T47D (cell line): ENCODE data around the gene FMN2.
A peak's percentile ranks its signal among the peaks of the same experiment; 100 is the strongest.

ENCODE experiments used
- DNase-seq, 2 experiments: peaks; one replicate each; pipeline versions ENCODE4 v3.0.0 to v3.0.0-alpha.2; 2011 to 2012; ENCODE audit warnings: low read depth in 1 of 2, low spot score in 1 of 2
- JUND ChIP-seq: IDR thresholded peaks from 2 replicates; pipeline ENCODE4 v1.6.1; 2012; ENCODE audit warnings: low read depth
- in situ Hi-C: cut with HindIII; loops from 2 replicates; pipeline ENCODE4 v1.10.0; 2016; ENCODE audit warnings: low sequenced_read_pairs, low pct_unique_long_range_greater_than_20kb

The FMN2 gene

GRCh38 chr1:240338837-240339236 is 247.2 kb downstream of the FMN2 start:
- peak in 1 of 2 experiments; percentile 15 for DNase-seq
- no peak for TF ChIP-seq JUND
- in situ Hi-C loops = no loop called here

GRCh38 chr1:240341365-240342250 is 249.9 kb downstream of the FMN2 start:
- no peak for DNase-seq
- in situ Hi-C loops = no loop called here
- no peak for TF ChIP-seq JUND

GRCh38 chr1:240342251-240342625 is 250.6 kb downstream of the FMN2 start:
- in situ Hi-C loops = no loop called here
- no peak for DNase-seq
- TF ChIP-seq JUND = no peak

GRCh38 chr1:240343045-240343444 is 251.4 kb downstream of the FMN2 start:
- TF ChIP-seq JUND = no peak
- no peak for DNase-seq
- in situ Hi-C loops = no loop called here

- DNase-seq = no peak
- no peak for TF ChIP-seq JUND
- in situ Hi-C loops = no loop called here
Observed at GRCh38 chr1:240343966-240344365, 252.3 kb downstream of the FMN2 start.

- TF ChIP-seq JUND = no peak
- in situ Hi-C loops = no loop called here
- no peak for DNase-seq
Observed at GRCh38 chr1:240344918-240345317, 253.2 kb downstream of the FMN2 start.

- in situ Hi-C loops = no loop called here
- no peak for TF ChIP-seq JUND
- DNase-seq = no peak
Observed at GRCh38 chr1:240349695-240350094, 258.0 kb downstream of the FMN2 start.

GRCh38 chr1:240350910-240351331 is 259.2 kb downstream of the FMN2 start:
- in situ Hi-C loops = no loop called here
- DNase-seq = no peak
- no peak for TF ChIP-seq JUND

GRCh38 chr1:240351690-240352089 is 260.0 kb downstream of the FMN2 start:
- no peak for TF ChIP-seq JUND
- in situ Hi-C loops = no loop called here
- peak in 1 of 2 experiments; percentile 8 for DNase-seq

GRCh38 chr1:240352769-240353168 is 261.1 kb downstream of the FMN2 start:
- no peak for DNase-seq
- in situ Hi-C loops = no loop called here
- TF ChIP-seq JUND = no peak

- no peak for DNase-seq
- in situ Hi-C loops = no loop called here
- TF ChIP-seq JUND = no peak
Observed at GRCh38 chr1:240356568-240356967, 264.9 kb downstream of the FMN2 start.

- in situ Hi-C loops = no loop called here
- TF ChIP-seq JUND = no peak
- DNase-seq = no peak
Observed at GRCh38 chr1:240362046-240362445, 270.4 kb downstream of the FMN2 start.

- TF ChIP-seq JUND = no peak
- DNase-seq = no peak
Observed at GRCh38 chr1:240362826-240363225, 271.1 kb downstream of the FMN2 start.

GRCh38 chr1:240363315-240363714 is 271.6 kb downstream of the FMN2 start:
- DNase-seq = no peak
- TF ChIP-seq JUND = no peak
- in situ Hi-C loops = no loop called here

More at GRCh38 chr1:240362826-240363225, 271.1 kb downstream of the FMN2 start:
- in situ Hi-C loops = no loop called here
